BE2C (cell line): ENCODE measurements around the gene USP7.

ENCODE experiments used
- DNase-seq: peaks from one replicate; pipeline ENCODE4 v3.0.0-alpha.2; 2020
- H3K27me3 ChIP-seq: fragments of 250-450 bp; sonication (Bioruptor Pico); 2 replicates; pipeline ENCODE4 v1.5.1; 2020; ENCODE audit warnings: mild to moderate bottlenecking
- H3K36me3 ChIP-seq: fragments of 250-450 bp; sonication (Bioruptor Pico); 2 replicates; pipeline ENCODE4 v1.5.1; 2020; ENCODE audit warnings: mild to moderate bottlenecking
- H3K4me1 ChIP-seq: fragments of 250-450 bp; sonication (Bioruptor Pico); 2 replicates; pipeline ENCODE4 v1.5.1; 2020
- H3K4me3 ChIP-seq: 2 replicates; pipeline ENCODE4 v1.5.1; 2011; ENCODE audit warnings: low read depth, low read length
- H3K9me3 ChIP-seq: fragments of 250-450 bp; sonication (Bioruptor Pico); 2 replicates; pipeline ENCODE4 v1.5.1; 2020
- CTCF ChIP-seq: IDR thresholded peaks from 2 replicates; pipeline ENCODE4 v1.5.1; 2012; ENCODE audit warnings: mild to moderate bottlenecking, low read depth, low read length

The USP7 gene

GRCh38 chr16:8892101-8892575 lies 71.6 kb downstream of the USP7 start:
- Histone ChIP-seq H3K4me1 (peaks cover 24% of the 10 kb centered on the region), H3K4me3 (no peak overlapping the region), H3K36me3 (peaks cover 74% of the 10 kb centered on the region), H3K27me3 (no peaks in the 10 kb centered on the region), H3K9me3 (no peaks in the 10 kb centered on the region)
- no peak for DNase-seq
- no peak for TF ChIP-seq CTCF

GRCh38 chr16:8890549-8890921 lies 73.2 kb downstream of the USP7 start:
- Histone ChIP-seq H3K27me3 (no peaks in the 10 kb centered on the region), H3K9me3 (no peaks in the 10 kb centered on the region), H3K4me3 (no peak overlapping the region), H3K36me3 (peaks cover 65% of the 10 kb centered on the region), H3K4me1 (peaks cover 34% of the 10 kb centered on the region)
- TF ChIP-seq CTCF, result no peak
- no peak for DNase-seq

- no peak overlapping the region for H3K4me3 ChIP-seq
- peaks cover 60% of the 10 kb centered on the region for H3K36me3 ChIP-seq
- H3K4me1 ChIP-seq, result peaks cover 34% of the 10 kb centered on the region
- TF ChIP-seq CTCF, result no peak
- no peaks in the 10 kb centered on the region for H3K9me3 ChIP-seq
- no peak for DNase-seq
- no peaks in the 10 kb centered on the region for H3K27me3 ChIP-seq
These were observed 73.7 kb downstream of the USP7 start for GRCh38 chr16:8889893-8890548.

GRCh38 chr16:8888951-8889892 lies 74.5 kb downstream of the USP7 start:
- no peaks in the 10 kb centered on the region for H3K9me3 ChIP-seq
- no peak for DNase-seq
- H3K36me3 ChIP-seq, result peaks cover 52% of the 10 kb centered on the region

GRCh38 chr16:8887952-8888560 lies 75.7 kb downstream of the USP7 start:
- no peak for TF ChIP-seq CTCF
- Histone ChIP-seq H3K4me1 (peaks cover 22% of the 10 kb centered on the region), H3K27me3 (no peaks in the 10 kb centered on the region), H3K4me3 (no peak overlapping the region), H3K36me3 (peaks cover 41% of the 10 kb centered on the region), H3K9me3 (no peaks in the 10 kb centered on the region)
- DNase-seq, result peak; percentile 94

More at GRCh38 chr16:8888951-8889892, 74.5 kb downstream of the USP7 start:
- Histone ChIP-seq H3K27me3 (no peaks in the 10 kb centered on the region), H3K4me1 (peaks cover 34% of the 10 kb centered on the region), H3K4me3 (no peak overlapping the region)
- TF ChIP-seq CTCF, result no peak
